Measurements from ENCODE around the gene AURKAIP1. TPM values are rescaled to one million over a fixed set of nuclear protein-coding genes. Genes with fewer than 3 reads are reported as not detected.

Gene AURKAIP1
- polyA plus RNA-seq, 1 of the 3 experiments (the other 2 are of a cell fraction), result 214 TPM

DNA sequence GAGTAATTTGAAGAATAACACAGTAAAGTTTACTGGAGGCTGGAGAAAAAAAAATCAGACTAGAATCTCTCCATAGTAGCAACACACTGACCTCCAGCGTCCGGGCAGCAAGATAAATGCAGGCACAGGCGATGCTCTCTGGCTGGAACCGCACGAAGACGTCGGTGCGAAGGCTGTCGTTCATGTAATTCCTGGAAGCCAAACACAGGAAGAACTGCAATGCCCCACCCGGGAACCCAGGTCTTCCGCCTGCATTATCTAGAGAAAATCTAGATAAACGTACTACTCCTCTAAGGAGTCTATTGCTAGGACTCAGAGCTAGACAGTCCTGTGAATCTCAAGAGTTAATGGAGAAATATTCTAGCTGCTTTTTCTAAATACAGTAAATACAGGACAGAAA is 15.7 kb upstream of the AURKAIP1 start:
- ChIA-PET POLR2A (interaction anchor here (2.3 kb wide), 1 partner anchor 8 kb away, joined by 10 read pairs; the partner anchor contains the start of gene CCNL2), CTCF (interaction anchor here (1.2 to 2.8 kb wide), 3 partner anchors 8 to 12 kb away, joined by 4 to 16 read pairs (median 6); partner anchors contain the start of gene CCNL2)
- Histone ChIP-seq H3K4me1 (ENCODE audit: control insufficient read depth in 1 of 2, insufficient read depth in 2 of 2, low read depth in 1 of 2, low read length in 1 of 2) (no peaks in the 10 kb centered on the region), H3K9me2 (no peaks in the 10 kb centered on the region), H3K9ac (no peak overlapping the region), H3K27ac (ENCODE audit: low read depth in 2 of 2, low read length in 1 of 2) (no peak overlapping the region), H3F3A (replicated peaks; ENCODE audit: insufficient read depth) (no peaks in the 10 kb centered on the region), H4K20me1 (ENCODE audit: insufficient read depth) (0 out of 2 replicates have a peak, but pooled peaks cover 4% of the 10 kb centered on the region), H3K36me3 (replicated peaks in 1 of 2; ENCODE audit: control insufficient read depth in 1 of 2, insufficient read depth in 2 of 2, low read length in 1 of 2) (peaks cover 50 to 83% of the 10 kb centered on the region in 2 experiments), H3K9me3 (no peaks in the 10 kb centered on the region), H3K4me2 (no peak overlapping the region), H3K79me2 (ENCODE audit: insufficient read depth) (peaks cover 45% of the 10 kb centered on the region), H2AFZ (ENCODE audit: low read depth) (no peak overlapping the region), H3K4me3 (ENCODE audit: low read depth in 2 of 2, low read length in 1 of 2) (no peak overlapping the region), H3K27me3 (ENCODE audit: insufficient read depth) (no peaks in the 10 kb centered on the region)
- 89% methylated on average over 5 of the region's 12 CpGs for WGBS (ENCODE audit: low lambda C conversion rate)
- TF ChIP-seq RFX5 (IDR thresholded peaks at IDR 0.05; ENCODE audit: low read length), result no peak
- no peak for TF ChIP-seq IRF3 (IDR thresholded peaks at IDR 0.05; ENCODE audit: low read depth, low read length)
- no peak for TF ChIP-seq FOXJ3 (CRISPR knock-in tag; IDR thresholded peaks at IDR 0.05)
- TF ChIP-seq GATA2 (CRISPR knock-in tag; IDR thresholded peaks at IDR 0.05), result no peak
- no peak for TF ChIP-seq EP300 (IDR thresholded peaks at IDR 0.05; ENCODE audit: borderline replicate concordance in 1 of 2, low read depth in 1 of 2, low read length in 1 of 2)
- TF ChIP-seq NFIC (IDR thresholded peaks at IDR 0.05; ENCODE audit: borderline replicate concordance), result no peak
- TF ChIP-seq ELF1 (IDR thresholded peaks at IDR 0.05), result no peak
- TF ChIP-seq TEAD4 (IDR thresholded peaks at IDR 0.05; ENCODE audit: borderline replicate concordance, insufficient read depth), result no peak
- TF ChIP-seq MXI1 (IDR thresholded peaks at IDR 0.05; ENCODE audit: low read depth, low read length), result no peak
- no peak for TF ChIP-seq GABPA (IDR thresholded peaks at IDR 0.05; ENCODE audit: low read depth)
- TF ChIP-seq, protein P1, sequence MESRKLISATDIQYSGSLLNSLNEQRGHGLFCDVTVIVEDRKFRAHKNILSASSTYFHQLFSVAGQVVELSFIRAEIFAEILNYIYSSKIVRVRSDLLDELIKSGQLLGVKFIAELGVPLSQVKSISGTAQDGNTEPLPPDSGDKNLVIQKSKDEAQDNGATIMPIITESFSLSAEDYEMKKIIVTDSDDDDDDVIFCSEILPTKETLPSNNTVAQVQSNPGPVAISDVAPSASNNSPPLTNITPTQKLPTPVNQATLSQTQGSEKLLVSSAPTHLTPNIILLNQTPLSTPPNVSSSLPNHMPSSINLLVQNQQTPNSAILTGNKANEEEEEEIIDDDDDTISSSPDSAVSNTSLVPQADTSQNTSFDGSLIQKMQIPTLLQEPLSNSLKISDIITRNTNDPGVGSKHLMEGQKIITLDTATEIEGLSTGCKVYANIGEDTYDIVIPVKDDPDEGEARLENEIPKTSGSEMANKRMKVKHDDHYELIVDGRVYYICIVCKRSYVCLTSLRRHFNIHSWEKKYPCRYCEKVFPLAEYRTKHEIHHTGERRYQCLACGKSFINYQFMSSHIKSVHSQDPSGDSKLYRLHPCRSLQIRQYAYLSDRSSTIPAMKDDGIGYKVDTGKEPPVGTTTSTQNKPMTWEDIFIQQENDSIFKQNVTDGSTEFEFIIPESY (IDR thresholded peaks at IDR 0.05; ENCODE audit: borderline replicate concordance, low read depth), result no peak
- no peak for TF ChIP-seq CHD2 (IDR thresholded peaks at IDR 0.05; ENCODE audit: low read length, partially characterized antibody)
- DNase-seq, result no peak

- H3K4me1 ChIP-seq (ENCODE audit: control insufficient read depth in 1 of 2, insufficient read depth in 2 of 2, low read depth in 1 of 2, low read length in 1 of 2), result no peaks in the 10 kb centered on the region
- no peak overlapping the region for H3K27ac ChIP-seq (ENCODE audit: low read depth in 2 of 2, low read length in 1 of 2)
- no peaks in the 10 kb centered on the region for H3K9me2 ChIP-seq
- no peaks in the 10 kb centered on the region for H3K27me3 ChIP-seq (ENCODE audit: insufficient read depth)
- no peak overlapping the region for H3K4me3 ChIP-seq (ENCODE audit: low read depth in 2 of 2, low read length in 1 of 2)
- H3K9ac ChIP-seq, result no peak overlapping the region
- peaks cover 19% of the 10 kb centered on the region; the same call in 1 of the 2 replicates for H3K79me2 ChIP-seq (ENCODE audit: insufficient read depth)
- 96% methylated on average over 16 of the region's 16 CpGs for WGBS (ENCODE audit: low lambda C conversion rate)
- H3K9me3 ChIP-seq, result no peaks in the 10 kb centered on the region
- peaks cover 33 to 68% of the 10 kb centered on the region in 2 experiments for H3K36me3 ChIP-seq (replicated peaks in 1 of 2; ENCODE audit: control insufficient read depth in 1 of 2, insufficient read depth in 2 of 2, low read length in 1 of 2)
- no peak overlapping the region for H2AFZ ChIP-seq (ENCODE audit: low read depth)
- ChIA-PET CTCF (interaction anchor here (2.8 kb wide), 1 partner anchor 11 kb away, joined by 16 read pairs; the partner anchor contains the start of gene CCNL2), POLR2A (interaction anchor here (0.8 kb wide), 1 partner anchor 13 kb away, joined by 3 read pairs; the partner anchor contains the start of gene AURKAIP1)
- H3F3A ChIP-seq (replicated peaks; ENCODE audit: insufficient read depth), result no peaks in the 10 kb centered on the region
- no peak overlapping the region for H3K4me2 ChIP-seq
- H4K20me1 ChIP-seq (ENCODE audit: insufficient read depth), result no peaks in the 10 kb centered on the region
- no peak for DNase-seq
- TF ChIP-seq NFIC (IDR thresholded peaks at IDR 0.05; ENCODE audit: borderline replicate concordance) (no peak), TCF12 (IDR thresholded peaks at IDR 0.05) (no peak), RAD21 (IDR thresholded peaks at IDR 0.05; ENCODE audit: low read length) (no peak), POLR2AphosphoS5 (IDR thresholded peaks at IDR 0.05; ENCODE audit: low read depth, low read length) (no peak), MXI1 (IDR thresholded peaks at IDR 0.05; ENCODE audit: low read depth, low read length) (no peak), RCOR1 (IDR thresholded peaks at IDR 0.05; ENCODE audit: low read length) (no peak), IRF3 (IDR thresholded peaks at IDR 0.05; ENCODE audit: low read depth, low read length) (no peak)
- TF ChIP-seq, protein P2, sequence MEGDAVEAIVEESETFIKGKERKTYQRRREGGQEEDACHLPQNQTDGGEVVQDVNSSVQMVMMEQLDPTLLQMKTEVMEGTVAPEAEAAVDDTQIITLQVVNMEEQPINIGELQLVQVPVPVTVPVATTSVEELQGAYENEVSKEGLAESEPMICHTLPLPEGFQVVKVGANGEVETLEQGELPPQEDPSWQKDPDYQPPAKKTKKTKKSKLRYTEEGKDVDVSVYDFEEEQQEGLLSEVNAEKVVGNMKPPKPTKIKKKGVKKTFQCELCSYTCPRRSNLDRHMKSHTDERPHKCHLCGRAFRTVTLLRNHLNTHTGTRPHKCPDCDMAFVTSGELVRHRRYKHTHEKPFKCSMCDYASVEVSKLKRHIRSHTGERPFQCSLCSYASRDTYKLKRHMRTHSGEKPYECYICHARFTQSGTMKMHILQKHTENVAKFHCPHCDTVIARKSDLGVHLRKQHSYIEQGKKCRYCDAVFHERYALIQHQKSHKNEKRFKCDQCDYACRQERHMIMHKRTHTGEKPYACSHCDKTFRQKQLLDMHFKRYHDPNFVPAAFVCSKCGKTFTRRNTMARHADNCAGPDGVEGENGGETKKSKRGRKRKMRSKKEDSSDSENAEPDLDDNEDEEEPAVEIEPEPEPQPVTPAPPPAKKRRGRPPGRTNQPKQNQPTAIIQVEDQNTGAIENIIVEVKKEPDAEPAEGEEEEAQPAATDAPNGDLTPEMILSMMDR (IDR thresholded peaks at IDR 0.05), result no peak
- TF ChIP-seq, protein P3, sequence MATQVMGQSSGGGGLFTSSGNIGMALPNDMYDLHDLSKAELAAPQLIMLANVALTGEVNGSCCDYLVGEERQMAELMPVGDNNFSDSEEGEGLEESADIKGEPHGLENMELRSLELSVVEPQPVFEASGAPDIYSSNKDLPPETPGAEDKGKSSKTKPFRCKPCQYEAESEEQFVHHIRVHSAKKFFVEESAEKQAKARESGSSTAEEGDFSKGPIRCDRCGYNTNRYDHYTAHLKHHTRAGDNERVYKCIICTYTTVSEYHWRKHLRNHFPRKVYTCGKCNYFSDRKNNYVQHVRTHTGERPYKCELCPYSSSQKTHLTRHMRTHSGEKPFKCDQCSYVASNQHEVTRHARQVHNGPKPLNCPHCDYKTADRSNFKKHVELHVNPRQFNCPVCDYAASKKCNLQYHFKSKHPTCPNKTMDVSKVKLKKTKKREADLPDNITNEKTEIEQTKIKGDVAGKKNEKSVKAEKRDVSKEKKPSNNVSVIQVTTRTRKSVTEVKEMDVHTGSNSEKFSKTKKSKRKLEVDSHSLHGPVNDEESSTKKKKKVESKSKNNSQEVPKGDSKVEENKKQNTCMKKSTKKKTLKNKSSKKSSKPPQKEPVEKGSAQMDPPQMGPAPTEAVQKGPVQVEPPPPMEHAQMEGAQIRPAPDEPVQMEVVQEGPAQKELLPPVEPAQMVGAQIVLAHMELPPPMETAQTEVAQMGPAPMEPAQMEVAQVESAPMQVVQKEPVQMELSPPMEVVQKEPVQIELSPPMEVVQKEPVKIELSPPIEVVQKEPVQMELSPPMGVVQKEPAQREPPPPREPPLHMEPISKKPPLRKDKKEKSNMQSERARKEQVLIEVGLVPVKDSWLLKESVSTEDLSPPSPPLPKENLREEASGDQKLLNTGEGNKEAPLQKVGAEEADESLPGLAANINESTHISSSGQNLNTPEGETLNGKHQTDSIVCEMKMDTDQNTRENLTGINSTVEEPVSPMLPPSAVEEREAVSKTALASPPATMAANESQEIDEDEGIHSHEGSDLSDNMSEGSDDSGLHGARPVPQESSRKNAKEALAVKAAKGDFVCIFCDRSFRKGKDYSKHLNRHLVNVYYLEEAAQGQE (IDR thresholded peaks at IDR 0.05; ENCODE audit: low read depth, low read length), result no peak
Observed at GRCh38 chr1:1388078-1388472, 13.1 kb upstream of the AURKAIP1 start.
